COR-L47 (cell line): ENCODE measurements around the gene HSPA4L.

Experiments
- DNase-seq: peaks from one replicate; lab custom pipeline; 2025; lab: John Stamatoyannopoulos, UW

The HSPA4L gene

GRCh38 chr4:127782275-127783025 is at the start of gene HSPA4L:
Gene HSPA4L, plus strand, starts transcription at chr4:127782322. Its CDS starts 229 bp downstream, at chr4:127782551.
- peak; percentile 71 for DNase-seq

GRCh38 chr4:127732623-127733328 is 49.3 kb upstream of the HSPA4L start:
- DNase-seq = peak; percentile 47

- no peak for DNase-seq
These were observed 47.1 kb upstream of the HSPA4L start for GRCh38 chr4:127734976-127735375.

GRCh38 chr4:127737295-127737694 is 44.8 kb upstream of the HSPA4L start:
- no peak for DNase-seq

- no peak for DNase-seq
These were observed 40.9 kb upstream of the HSPA4L start for GRCh38 chr4:127741247-127741646.

- DNase-seq = no peak
These were observed 34.2 kb upstream of the HSPA4L start for GRCh38 chr4:127747883-127748282.

GRCh38 chr4:127748957-127749356 is 33.2 kb upstream of the HSPA4L start:
- DNase-seq = no peak

GRCh38 chr4:127756906-127757305 is 25.2 kb upstream of the HSPA4L start:
- DNase-seq = no peak

- no peak for DNase-seq
These were observed 22.8 kb upstream of the HSPA4L start for GRCh38 chr4:127759228-127759820.

GRCh38 chr4:127759893-127760292 is 22.2 kb upstream of the HSPA4L start:
- DNase-seq = no peak

- DNase-seq = no peak
These were observed 10.4 kb upstream of the HSPA4L start for GRCh38 chr4:127771535-127772275.

- no peak for DNase-seq
These were observed 9.1 kb upstream of the HSPA4L start for GRCh38 chr4:127772769-127773671.

GRCh38 chr4:127775843-127776242 is 6.3 kb upstream of the HSPA4L start:
- no peak for DNase-seq

- no peak for DNase-seq
These were observed 5.5 kb upstream of the HSPA4L start for GRCh38 chr4:127776620-127777019.

GRCh38 chr4:127777487-127777886 is 4.6 kb upstream of the HSPA4L start:
- DNase-seq = no peak

- peak; percentile 35 for DNase-seq
These were observed 4.0 kb upstream of the HSPA4L start for GRCh38 chr4:127778102-127778501.

GRCh38 chr4:127780598-127780997 is 1.5 kb upstream of the HSPA4L start:
- no peak for DNase-seq

GRCh38 chr4:127781300-127782024 is 660 bp upstream of the HSPA4L start:
- no peak for DNase-seq

- DNase-seq = peak; percentile 76
These were observed 172 bp upstream of the HSPA4L start for GRCh38 chr4:127782025-127782274.

GRCh38 chr4:127783026-127783769 is 1.1 kb downstream of the HSPA4L start:
- DNase-seq = no peak
